KOPT-K1 (cell line): ENCODE data around the gene OR1N1.
"Not testable (repeated sequence)": the region's sequence is repeated elsewhere in the genome, so short reads cannot be mapped to it uniquely, and the experiment has no call there.

Source experiments
- H3K27ac ChIP-seq: fragments of 200-600 bp; sonication (generic); 2 replicates; pipeline ENCODE4 v1.5.1; 2016; ENCODE audit warnings: antibody characterized with exemption, mild to moderate bottlenecking, low read depth, low read length; ENCODE audit not compliant: poor library complexity, severe bottlenecking
- H3K36me3 ChIP-seq: fragments of 200-600 bp; sonication (generic); 2 replicates; pipeline ENCODE4 v1.5.1; 2017; ENCODE audit warnings: antibody characterized with exemption, mild to moderate bottlenecking, low read length, moderate library complexity; ENCODE audit not compliant: insufficient read depth
- H3K9me3 ChIP-seq: fragments of 200-600 bp; sonication (generic); 2 replicates; pipeline ENCODE4 v1.5.1; 2017; ENCODE audit warnings: antibody characterized with exemption, low read length, mild to moderate bottlenecking; ENCODE audit not compliant: insufficient read depth, poor library complexity, severe bottlenecking

The OR1N1 gene, protein sequence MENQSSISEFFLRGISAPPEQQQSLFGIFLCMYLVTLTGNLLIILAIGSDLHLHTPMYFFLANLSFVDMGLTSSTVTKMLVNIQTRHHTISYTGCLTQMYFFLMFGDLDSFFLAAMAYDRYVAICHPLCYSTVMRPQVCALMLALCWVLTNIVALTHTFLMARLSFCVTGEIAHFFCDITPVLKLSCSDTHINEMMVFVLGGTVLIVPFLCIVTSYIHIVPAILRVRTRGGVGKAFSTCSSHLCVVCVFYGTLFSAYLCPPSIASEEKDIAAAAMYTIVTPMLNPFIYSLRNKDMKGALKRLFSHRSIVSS

GRCh38 chr9:122527193-122527592, at the start of gene OR1N1:
Gene OR1N1 (minus strand): TSS chr9:122527293. CDS start chr9:122527293, 0 bp downstream.
- no peaks in the 10 kb centered on the region for H3K36me3 ChIP-seq
- H3K27ac ChIP-seq, result no peak within 1 kb of the TSS
- no peaks in the 10 kb centered on the region for H3K9me3 ChIP-seq

DNA sequence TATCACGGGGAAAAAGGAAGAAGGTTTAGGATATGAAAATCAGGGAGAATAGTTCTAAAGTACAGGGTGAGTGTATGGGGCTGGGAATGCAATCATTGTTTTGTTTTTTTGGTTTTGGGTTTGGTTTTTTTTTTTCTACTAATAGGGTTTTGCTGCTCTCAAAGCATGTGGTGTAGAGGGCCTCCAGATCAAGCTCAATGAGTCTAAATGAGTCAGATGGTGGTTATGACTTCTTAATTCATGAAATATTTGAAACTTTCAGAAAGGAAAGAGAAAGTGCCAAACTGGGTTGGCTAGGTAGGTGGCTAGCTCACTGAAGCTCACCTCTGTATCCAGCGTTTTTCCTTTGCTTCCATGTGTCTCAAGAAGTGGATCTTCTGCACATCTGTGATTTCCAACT, 45.4 kb upstream of the OR1N1 start:
- no peak overlapping the region for H3K27ac ChIP-seq

GRCh38 chr9:122567901-122568300, 40.8 kb upstream of the OR1N1 start:
- Histone ChIP-seq H3K9me3 (peaks cover 11% of the 10 kb centered on the region), H3K36me3 (no peaks in the 10 kb centered on the region), H3K27ac (no peak overlapping the region)

More for the DNA sequence above, 45.4 kb upstream of the OR1N1 start:
- Histone ChIP-seq H3K9me3 (peaks cover 5% of the 10 kb centered on the region), H3K36me3 (no peaks in the 10 kb centered on the region)

- peak overlapping the region; percentile 68 for H3K27ac ChIP-seq
- peaks cover 11% of the 10 kb centered on the region for H3K9me3 ChIP-seq
- no peaks in the 10 kb centered on the region for H3K36me3 ChIP-seq
Measured at GRCh38 chr9:122562134-122562760, 35.2 kb upstream of the OR1N1 start.

GRCh38 chr9:122561446-122561845, 34.4 kb upstream of the OR1N1 start:
- Histone ChIP-seq H3K36me3 (no peaks in the 10 kb centered on the region), H3K27ac (peak overlapping the region; percentile 68), H3K9me3 (peaks cover 11% of the 10 kb centered on the region)

GRCh38 chr9:122552812-122553211, 25.7 kb upstream of the OR1N1 start, which contains the start of gene OR1N2:
Gene OR1N2 (plus strand): TSS chr9:122553112. CDS start chr9:122553212, 100 bp downstream.
- Histone ChIP-seq H3K27ac (no peak within 1 kb of the TSS), H3K9me3 (no peaks in the 10 kb centered on the region), H3K36me3 (no peaks in the 10 kb centered on the region)

DNA sequence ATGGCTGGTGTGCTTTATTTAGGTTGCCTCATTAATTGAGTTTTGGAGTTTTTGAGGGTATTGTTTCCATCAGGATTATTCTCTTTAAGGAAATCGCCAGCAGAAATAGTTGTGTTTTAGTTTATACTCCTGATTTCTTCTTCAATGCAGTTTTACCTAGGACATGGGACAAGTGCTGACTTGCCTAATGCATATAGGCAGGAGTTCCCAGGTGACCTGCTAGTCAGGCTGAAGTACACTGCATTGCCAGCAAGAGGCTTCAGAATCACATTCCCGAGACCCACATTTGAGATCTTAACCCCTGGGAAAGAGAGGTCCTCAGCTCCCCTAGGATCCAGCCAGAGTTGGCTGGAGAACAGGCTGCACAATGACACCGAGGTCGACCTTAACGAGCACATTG, 24.3 kb upstream of the OR1N1 start:
- no peaks in the 10 kb centered on the region for H3K9me3 ChIP-seq
- H3K27ac ChIP-seq, result no peak overlapping the region
- no peaks in the 10 kb centered on the region for H3K36me3 ChIP-seq

DNA sequence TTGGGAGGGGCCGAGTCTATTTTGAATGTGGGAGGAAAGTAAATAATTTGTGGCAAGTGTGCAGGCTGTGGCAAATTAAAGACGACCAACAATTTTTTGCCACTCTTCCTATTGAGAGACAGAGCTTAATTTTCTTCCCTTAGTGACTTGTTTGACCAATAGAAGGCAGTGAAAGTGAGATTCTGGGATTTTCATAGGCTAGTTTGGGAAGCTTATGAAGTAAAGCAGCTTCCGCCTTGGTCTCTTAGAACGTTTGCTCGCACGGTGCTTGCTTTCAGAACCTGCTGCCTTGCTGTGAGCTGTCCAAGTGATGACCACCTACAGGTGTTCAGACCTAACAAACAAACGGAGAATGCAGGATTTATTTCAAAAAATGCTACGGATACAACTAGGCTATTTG, 19.1 kb upstream of the OR1N1 start:
- Histone ChIP-seq H3K27ac (no peak overlapping the region), H3K36me3 (no peaks in the 10 kb centered on the region), H3K9me3 (no peaks in the 10 kb centered on the region)

DNA sequence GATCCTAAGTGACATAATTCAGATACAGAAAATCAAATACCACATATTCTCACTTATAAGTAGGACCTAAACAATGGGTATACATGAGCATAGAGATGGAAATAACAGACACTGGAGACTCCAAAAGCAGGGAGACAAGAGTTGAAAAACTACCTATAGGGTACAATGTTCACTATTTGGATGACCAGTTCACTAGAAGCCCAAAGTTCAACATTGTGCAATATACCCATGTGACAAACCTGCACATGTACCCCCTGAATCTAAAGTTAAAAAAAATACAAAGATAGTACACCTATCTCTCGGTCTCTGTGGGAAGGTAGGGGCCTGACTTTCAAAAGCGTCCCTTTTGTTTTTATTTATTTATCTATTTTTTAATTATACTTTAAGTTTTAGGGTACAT, 11.7 kb upstream of the OR1N1 start:
- Histone ChIP-seq H3K36me3 (no peaks in the 10 kb centered on the region), H3K27ac (no peak overlapping the region), H3K9me3 (no peaks in the 10 kb centered on the region)

DNA sequence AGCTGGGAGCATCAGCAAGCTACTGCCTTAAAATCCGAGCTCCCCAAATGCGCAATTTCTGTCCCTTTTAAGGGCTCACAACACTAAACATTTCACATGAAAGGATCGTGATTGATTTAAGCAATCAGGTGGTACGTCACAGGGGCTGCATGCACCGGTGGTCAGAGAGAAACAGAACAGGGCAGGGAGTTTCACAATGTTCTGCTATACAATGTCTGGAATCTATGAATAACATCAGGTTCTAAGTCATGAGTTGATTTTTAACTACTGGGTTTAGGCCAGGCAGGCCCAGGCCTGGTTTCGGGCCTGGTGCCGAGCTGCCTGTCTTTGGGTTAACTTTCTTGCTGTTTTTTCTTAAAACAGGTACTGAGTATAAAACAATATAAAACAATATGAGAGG, 10.0 kb upstream of the OR1N1 start:
- H3K27ac ChIP-seq, H3K36me3 ChIP-seq, H3K9me3 ChIP-seq: not testable (repeated sequence)

- H3K36me3 ChIP-seq, result no peaks in the 10 kb centered on the region
- no peaks in the 10 kb centered on the region for H3K9me3 ChIP-seq
- no peak overlapping the region for H3K27ac ChIP-seq
Measured at GRCh38 chr9:122536134-122536533, 9.0 kb upstream of the OR1N1 start.

GRCh38 chr9:122531157-122531556, 4.1 kb upstream of the OR1N1 start:
- not testable (repeated sequence) for H3K27ac ChIP-seq, H3K9me3 ChIP-seq, H3K36me3 ChIP-seq

DNA sequence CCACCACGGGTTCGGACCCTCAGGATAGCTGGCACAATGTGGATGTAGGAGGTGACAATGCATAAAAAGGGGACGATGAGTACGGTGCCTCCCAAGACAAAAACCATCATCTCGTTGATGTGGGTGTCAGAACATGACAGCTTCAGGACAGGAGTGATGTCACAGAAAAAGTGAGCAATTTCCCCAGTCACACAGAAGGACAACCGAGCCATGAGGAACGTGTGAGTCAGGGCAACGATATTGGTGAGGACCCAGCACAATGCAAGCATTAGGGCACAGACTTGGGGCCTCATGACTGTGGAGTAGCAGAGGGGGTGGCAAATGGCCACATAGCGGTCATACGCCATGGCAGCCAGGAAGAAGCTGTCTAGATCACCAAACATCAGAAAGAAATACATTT, 491 bp downstream of the OR1N1 start:
- Histone ChIP-seq H3K36me3 (no peaks in the 10 kb centered on the region), H3K27ac (no peak overlapping the region), H3K9me3 (no peaks in the 10 kb centered on the region)

DNA sequence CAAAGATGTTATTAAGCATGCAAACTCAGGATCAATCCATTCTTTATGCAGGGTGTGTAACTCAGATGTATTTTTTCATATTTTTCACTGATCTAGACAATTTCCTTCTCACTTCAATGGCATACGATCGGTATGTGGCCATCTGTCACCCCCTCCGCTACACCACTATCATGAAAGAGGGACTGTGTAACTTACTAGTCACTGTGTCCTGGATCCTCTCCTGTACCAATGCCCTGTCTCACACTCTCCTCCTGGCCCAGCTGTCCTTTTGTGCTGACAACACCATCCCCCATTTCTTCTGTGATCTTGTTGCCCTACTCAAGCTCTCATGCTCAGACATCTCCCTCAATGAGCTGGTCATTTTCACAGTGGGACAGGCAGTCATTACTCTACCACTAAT, 7.7 kb downstream of the OR1N1 start:
- Histone ChIP-seq H3K36me3 (no peaks in the 10 kb centered on the region), H3K27ac (no peak overlapping the region)

DNA sequence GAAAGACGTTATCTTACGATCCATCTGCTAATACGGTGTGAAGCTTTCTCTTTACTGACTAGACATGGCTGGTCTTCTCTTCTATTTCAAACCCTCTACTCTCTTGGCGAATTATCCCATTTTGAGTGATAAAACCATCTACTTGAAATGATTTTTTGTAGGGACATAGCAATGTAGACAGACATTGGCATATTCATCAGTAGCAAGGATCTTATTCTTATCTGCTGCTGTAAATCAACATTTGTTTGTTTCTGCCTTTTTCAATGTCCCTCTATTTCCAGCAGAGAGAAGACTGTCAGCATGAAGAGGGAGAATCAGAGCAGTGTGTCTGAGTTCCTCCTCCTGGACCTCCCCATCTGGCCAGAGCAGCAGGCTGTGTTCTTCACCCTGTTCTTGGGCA, 8.3 kb downstream of the OR1N1 start, which contains the start of gene OR1J4:
Gene OR1J4 (plus strand): TSS at position 301 of the 400 bp plus-strand sequence. CDS start 0 bp downstream, at position 301.
- Histone ChIP-seq H3K27ac (no peak within 1 kb of the TSS), H3K36me3 (no peaks in the 10 kb centered on the region), H3K9me3 (no peaks in the 10 kb centered on the region)

More for the DNA sequence above, 7.7 kb downstream of the OR1N1 start:
- no peaks in the 10 kb centered on the region for H3K9me3 ChIP-seq

GRCh38 chr9:122518226-122518625, 8.9 kb downstream of the OR1N1 start:
- no peak overlapping the region for H3K27ac ChIP-seq
- no peaks in the 10 kb centered on the region for H3K36me3 ChIP-seq
- H3K9me3 ChIP-seq, result no peaks in the 10 kb centered on the region
